Mucosa of descending colon (tissue), 3 donors: ENCODE measurements around the gene XRCC1. TPM values are rescaled to one million over a fixed set of nuclear protein-coding genes. Genes with fewer than 3 reads are reported as not detected.

Experiments used
- ATAC-seq: fragments of 200-7000 bp; cut with Tn5 transposase; one replicate; pipeline ENCODE4 v1.9.1; 2020; ENCODE audit warnings: mild to moderate bottlenecking, moderate library complexity
- DNase-seq, 3 donors: peaks; one replicate each; pipeline ENCODE4 v3.0.0-alpha.2; 2020
- H3K36me3 ChIP-seq: fragments of 200-600 bp; one replicate; pipeline ENCODE4 v1.8.0; 2021; ENCODE audit warnings: low read depth, mild to moderate bottlenecking
- H3K4me1 ChIP-seq: fragments of 200-600 bp; one replicate; pipeline ENCODE4 v1.8.0; 2021; ENCODE audit warnings: low read depth, mild to moderate bottlenecking
- H3K4me3 ChIP-seq: fragments of 200-600 bp; one replicate; pipeline ENCODE4 v1.8.0; 2021; ENCODE audit warnings: mild to moderate bottlenecking
- H3K9me3 ChIP-seq: fragments of 200-600 bp; one replicate; pipeline ENCODE4 v1.8.0; 2021; ENCODE audit warnings: mild to moderate bottlenecking
- intact Hi-C, 2 donors: fragments of 100-400 bp; cut with DNase I in 1 of 2; cut with micrococcal nuclease in 1 of 2; formaldehyde crosslinking; loops; one replicate each; pipeline versions ENCODE4 v1.11.0 to v1.11.1; 2022; cut with DNase I, micrococcal nuclease
- total RNA-seq, 3 donors: library from RNA; stranded (reverse); fragmentation: NEBNext Ultra II Directional in 2 of 3; extraction: Animal tissue kit (Norgen Biotek cat#: 25700) in 2 of 3; gene quantifications; one replicate each; pipeline versions ENCODE4 v1.2.1 to v1.2.4, GENCODE V29; 2021 to 2023
- TF ChIP-seq, protein P1 (sequence below): fragments of 200-600 bp; IDR thresholded peaks from one replicate; pipeline ENCODE4 v1.8.0; 2022; ENCODE audit warnings: antibody characterized with exemption, mild to moderate bottlenecking
- donor health status: DM: no; HTN: no; CAD: no; lungs with moderate emphysema.
- donor health status: DM: no; HTN: no; CAD: no.
- donor health status: DM: no; HTN: yes; CAD: no.

XRCC1 gene
- total RNA-seq, 3 donors from 2014 or later = 16.4 to 33.4 (median 21.1) TPM

DNA sequence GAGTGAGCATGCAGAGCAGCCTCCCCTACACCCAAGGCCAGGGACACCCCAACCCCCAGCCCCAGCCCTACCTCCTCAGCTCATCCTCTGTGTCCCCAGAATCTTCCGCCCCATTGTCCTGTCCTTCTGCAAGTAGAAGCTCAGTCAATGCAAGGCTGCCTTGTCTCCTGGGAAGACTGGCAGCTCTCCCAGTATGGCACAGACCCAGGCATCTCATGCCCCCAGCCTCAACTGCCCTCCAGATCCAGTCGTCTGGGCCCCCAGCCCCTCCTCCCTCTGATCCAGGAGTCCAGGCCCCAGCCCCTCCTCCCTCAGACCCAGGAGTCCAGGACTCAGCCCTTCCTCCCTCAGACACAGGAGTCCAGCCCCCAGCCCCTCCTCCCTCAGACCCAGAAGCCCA is 29.3 kb downstream of the XRCC1 start:
- Histone ChIP-seq H3K9me3 (no peaks in the 10 kb centered on the region), H3K36me3 (no peaks in the 10 kb centered on the region), H3K4me3 (no peak overlapping the region), H3K4me1 (no peaks in the 10 kb centered on the region)
- ATAC-seq = no peak
- TF ChIP-seq, protein P1, sequence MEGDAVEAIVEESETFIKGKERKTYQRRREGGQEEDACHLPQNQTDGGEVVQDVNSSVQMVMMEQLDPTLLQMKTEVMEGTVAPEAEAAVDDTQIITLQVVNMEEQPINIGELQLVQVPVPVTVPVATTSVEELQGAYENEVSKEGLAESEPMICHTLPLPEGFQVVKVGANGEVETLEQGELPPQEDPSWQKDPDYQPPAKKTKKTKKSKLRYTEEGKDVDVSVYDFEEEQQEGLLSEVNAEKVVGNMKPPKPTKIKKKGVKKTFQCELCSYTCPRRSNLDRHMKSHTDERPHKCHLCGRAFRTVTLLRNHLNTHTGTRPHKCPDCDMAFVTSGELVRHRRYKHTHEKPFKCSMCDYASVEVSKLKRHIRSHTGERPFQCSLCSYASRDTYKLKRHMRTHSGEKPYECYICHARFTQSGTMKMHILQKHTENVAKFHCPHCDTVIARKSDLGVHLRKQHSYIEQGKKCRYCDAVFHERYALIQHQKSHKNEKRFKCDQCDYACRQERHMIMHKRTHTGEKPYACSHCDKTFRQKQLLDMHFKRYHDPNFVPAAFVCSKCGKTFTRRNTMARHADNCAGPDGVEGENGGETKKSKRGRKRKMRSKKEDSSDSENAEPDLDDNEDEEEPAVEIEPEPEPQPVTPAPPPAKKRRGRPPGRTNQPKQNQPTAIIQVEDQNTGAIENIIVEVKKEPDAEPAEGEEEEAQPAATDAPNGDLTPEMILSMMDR = no peak
- DNase-seq = no peak
- intact Hi-C loops = no loop called here

DNA sequence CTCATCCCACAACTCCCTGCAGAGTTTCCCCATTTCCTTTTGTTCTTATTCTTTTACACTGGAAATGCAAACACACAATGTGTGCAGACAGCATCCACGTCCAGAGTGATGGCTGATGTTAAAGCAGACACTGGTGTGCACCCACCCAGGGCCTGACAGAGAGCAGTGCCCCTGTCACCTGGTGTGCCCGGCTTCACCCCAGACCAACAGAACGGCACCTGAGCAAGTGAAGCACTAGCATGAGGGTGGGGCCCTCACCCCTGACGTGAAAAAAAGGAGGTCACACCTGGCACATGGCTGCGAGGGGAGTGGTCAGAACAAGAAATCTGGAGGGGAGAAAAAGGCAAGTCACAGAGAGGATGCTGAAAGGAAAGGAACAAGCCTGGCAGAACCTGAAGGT is 30.1 kb downstream of the XRCC1 start:
- intact Hi-C loops = no loop called here
- TF ChIP-seq, protein P1 = no peak
- Histone ChIP-seq H3K36me3 (no peaks in the 10 kb centered on the region), H3K4me1 (no peaks in the 10 kb centered on the region), H3K9me3 (no peaks in the 10 kb centered on the region), H3K4me3 (no peak overlapping the region)
- DNase-seq = no peak
- ATAC-seq = no peak

DNA sequence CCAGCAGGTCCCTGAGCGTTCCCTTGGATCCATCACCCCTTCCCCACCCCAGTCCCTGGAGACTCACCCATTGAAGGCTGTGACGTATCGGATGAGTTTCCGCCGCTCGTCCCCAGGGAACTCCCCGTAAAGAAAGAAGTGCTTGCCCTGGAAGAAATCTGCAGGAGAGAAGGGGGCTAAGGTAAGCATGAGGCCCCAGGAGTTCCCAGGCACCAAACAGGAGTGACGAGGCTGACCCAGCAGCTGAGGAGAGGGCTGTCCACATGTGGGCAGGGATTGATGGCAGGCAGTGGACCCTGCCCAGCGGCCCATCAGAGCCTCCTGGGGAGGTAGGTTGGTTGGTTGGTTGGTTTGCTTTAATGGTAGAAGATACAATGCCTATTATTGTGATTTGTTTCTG is 31.2 kb downstream of the XRCC1 start:
- Histone ChIP-seq H3K4me3 (no peak overlapping the region), H3K36me3 (no peaks in the 10 kb centered on the region), H3K9me3 (peaks cover 3% of the 10 kb centered on the region), H3K4me1 (no peaks in the 10 kb centered on the region)
- DNase-seq = no peak
- TF ChIP-seq, protein P1 = no peak
- ATAC-seq = no peak
- intact Hi-C loops = no loop called here

DNA sequence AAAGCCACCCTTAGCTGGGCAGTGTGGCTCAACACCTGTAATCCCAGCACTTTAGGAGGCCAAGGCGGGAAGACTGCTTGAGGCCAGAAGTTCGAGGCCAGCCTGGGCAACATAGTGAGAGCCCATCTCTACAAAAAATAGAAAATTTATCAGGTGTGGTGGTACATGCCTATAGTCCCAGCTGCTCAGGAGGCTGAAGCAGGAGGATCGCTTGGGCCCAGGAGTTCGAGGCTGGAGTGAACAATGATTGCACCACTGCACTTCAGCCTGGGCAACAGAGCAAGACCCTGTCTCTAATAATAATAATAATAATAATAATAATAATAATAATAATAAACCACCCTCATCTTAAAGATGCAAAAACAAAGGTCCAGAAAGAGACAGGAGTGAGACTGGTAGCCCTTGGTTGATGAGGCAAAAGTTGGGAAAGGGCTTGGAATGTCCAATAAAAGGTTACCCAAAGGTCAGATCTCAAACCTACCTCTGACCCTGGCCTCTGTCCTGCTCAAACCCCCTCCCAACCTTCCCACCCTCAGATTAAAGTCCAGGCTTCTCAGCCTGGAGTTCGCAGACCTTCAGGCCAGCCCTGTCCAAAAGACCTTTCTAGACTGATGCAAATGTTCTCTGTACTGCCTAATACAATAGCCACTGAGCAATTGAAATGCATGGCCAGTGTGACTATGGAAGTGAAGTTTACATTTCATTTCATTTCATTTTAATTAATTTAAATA is 33.2 kb downstream of the XRCC1 start:
- Histone ChIP-seq H3K9me3 (peaks cover 6% of the 10 kb centered on the region), H3K4me1 (no peaks in the 10 kb centered on the region), H3K36me3 (no peaks in the 10 kb centered on the region), H3K4me3 (no peak overlapping the region)
- intact Hi-C loops = no loop called here
- TF ChIP-seq, protein P1 = no peak
- DNase-seq (no peak), ATAC-seq (no peak)

DNA sequence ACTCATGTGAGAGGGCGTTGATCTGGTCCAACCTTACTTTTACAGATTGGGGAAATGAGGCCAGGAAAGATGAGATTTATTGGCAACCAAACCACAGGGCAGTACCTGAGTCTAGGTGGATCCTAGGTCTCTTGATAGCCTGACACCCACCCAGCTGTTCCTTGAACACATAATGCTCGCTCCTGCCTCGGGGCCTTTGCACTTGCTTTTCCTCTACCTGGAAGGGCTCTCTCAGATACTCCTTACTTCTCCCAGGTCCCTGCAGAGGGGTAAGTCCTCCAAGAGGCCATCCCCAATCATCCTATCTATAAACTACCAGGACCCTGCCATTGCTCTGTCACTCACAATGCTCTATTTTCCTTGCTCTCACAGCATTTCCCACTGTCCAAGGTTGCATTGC is 34.9 kb downstream of the XRCC1 start:
- intact Hi-C loops = no loop called here
- TF ChIP-seq, protein P1 = no peak
- DNase-seq (no peak), ATAC-seq (no peak)
- Histone ChIP-seq H3K36me3 (no peaks in the 10 kb centered on the region), H3K9me3 (peaks cover 6% of the 10 kb centered on the region), H3K4me1 (no peaks in the 10 kb centered on the region), H3K4me3 (no peak overlapping the region)
